BLaER1 treated with 17β-estradiol and CSF1 and Interleukin-3, amounts not matched to agents 10 nM and 100 nM (cell line): ENCODE data around the gene TPT1.

Source experiments
- H3K27ac ChIP-seq, 11 experiments: shearing (Covaris generic); formaldehyde crosslinking; 2 replicates each; pipeline ENCODE4 v1.8.1; 2022
- H3K27me3 ChIP-seq, 11 experiments: shearing (Covaris generic); formaldehyde crosslinking; 2 replicates each; pipeline ENCODE4 v1.8.1; 2022
- H3K36me3 ChIP-seq, 11 experiments: shearing (Covaris generic); formaldehyde crosslinking; 2 replicates each; pipeline ENCODE4 v1.8.1; 2022
- H3K4me1 ChIP-seq, 10 experiments: shearing (Covaris generic); formaldehyde crosslinking; 2 replicates each; pipeline ENCODE4 v1.8.1; 2022
- H3K4me2 ChIP-seq, 11 experiments: shearing (Covaris generic); formaldehyde crosslinking; 2 replicates each; pipeline ENCODE4 v1.8.1; 2022
- H3K4me3 ChIP-seq, 10 experiments: shearing (Covaris generic); formaldehyde crosslinking; 2 replicates each; pipeline ENCODE4 v1.8.1; 2022
- H3K9ac ChIP-seq, 11 experiments: shearing (Covaris generic); formaldehyde crosslinking; 2 replicates each; pipeline ENCODE4 v1.8.1; 2022
- H3K9me3 ChIP-seq, 11 experiments: shearing (Covaris generic); formaldehyde crosslinking; replicated peaks in 1 of 11; 2 replicates each; pipeline ENCODE4 v1.8.1; 2022
- H4K20me1 ChIP-seq, 11 experiments: shearing (Covaris generic); formaldehyde crosslinking; 2 replicates each; pipeline ENCODE4 v1.8.1; 2022
- Cebpa-rat ChIP-seq, 11 experiments: shearing (Covaris generic); IDR thresholded peaks; 2 replicates each; pipeline ENCODE4 v1.8.1; 2022

Gene TPT1

GRCh38 chr13:45370922-45371406 lies 30.0 kb upstream of the TPT1 start:
- no peak for TF ChIP-seq Cebpa-rat (IDR thresholded peaks at IDR 0.05)
- H3K27me3 ChIP-seq: no peaks in the 10 kb centered on the region
- no peak overlapping the region for H3K4me3 ChIP-seq
- peaks cover 0 to 16% (median 8%) of the 10 kb centered on the region in 11 experiments; a peak in 14 of 22 replicates for H3K9me3 ChIP-seq
- H3K36me3 ChIP-seq: peaks cover 20 to 39% (median 28%) of the 10 kb centered on the region in 11 experiments; a peak in 21 of 22 replicates
- H3K4me1 ChIP-seq: peaks cover 8 to 34% (median 27%) of the 10 kb centered on the region in 10 experiments
- no peak overlapping the region for H3K4me2 ChIP-seq
- H4K20me1 ChIP-seq: no peaks in the 10 kb centered on the region
- H3K9ac ChIP-seq: no peak overlapping the region
- H3K27ac ChIP-seq: no peak overlapping the region

GRCh38 chr13:45369116-45369515 lies 28.1 kb upstream of the TPT1 start:
- Histone ChIP-seq H3K27me3 (no peaks in the 10 kb centered on the region), H3K4me3 (no peak overlapping the region), H3K4me1 (peaks cover 8 to 34% (median 27%) of the 10 kb centered on the region in 10 experiments), H3K9ac (no peak overlapping the region), H4K20me1 (no peaks in the 10 kb centered on the region), H3K36me3 (peaks cover 27 to 45% (median 34%) of the 10 kb centered on the region in 11 experiments), H3K4me2 (no peak overlapping the region), H3K9me3 (peaks cover under 1 to 22% (median 9%) of the 10 kb centered on the region in 11 experiments; a peak in 18 of 22 replicates), H3K27ac (no peak overlapping the region)
- TF ChIP-seq Cebpa-rat (IDR thresholded peaks at IDR 0.05): no peak

GRCh38 chr13:45368571-45368970 lies 27.6 kb upstream of the TPT1 start:
- H3K9ac ChIP-seq: no peak overlapping the region
- peak overlapping the region in 1 of 11 experiments; percentile 57; a peak in 1 of 22 replicates for H3K27ac ChIP-seq
- H3K27me3 ChIP-seq: no peaks in the 10 kb centered on the region
- peaks cover 8 to 34% (median 27%) of the 10 kb centered on the region in 10 experiments for H3K4me1 ChIP-seq
- H3K4me2 ChIP-seq: peak overlapping the region in 9 of 11 experiments; percentile 12 to 73 (median 51); a peak in 10 of 22 replicates
- H3K4me3 ChIP-seq: no peak overlapping the region
- H4K20me1 ChIP-seq: no peaks in the 10 kb centered on the region
- no peak for TF ChIP-seq Cebpa-rat (IDR thresholded peaks at IDR 0.05)
- peaks cover 6 to 27% (median 14%) of the 10 kb centered on the region in 11 experiments; a peak in 20 of 22 replicates for H3K9me3 ChIP-seq
- peaks cover 30 to 50% (median 38%) of the 10 kb centered on the region in 11 experiments for H3K36me3 ChIP-seq

- H3K27ac ChIP-seq: peak overlapping the region in 6 of 11 experiments; percentile 9 to 57 (median 40); a peak in 9 of 22 replicates
Observed at GRCh38 chr13:45368005-45368404, 27.0 kb upstream of the TPT1 start.

GRCh38 chr13:45367358-45367757 lies 26.4 kb upstream of the TPT1 start:
- Histone ChIP-seq H4K20me1 (no peaks in the 10 kb centered on the region), H3K4me1 (peaks cover 0 to 34% (median 22%) of the 10 kb centered on the region in 10 experiments), H3K27ac (peak overlapping the region in 8 of 11 experiments; percentile 9 to 61 (median 38); a peak in 11 of 22 replicates), H3K36me3 (peaks cover 39 to 60% (median 50%) of the 10 kb centered on the region in 11 experiments), H3K9me3 (peaks cover 15 to 39% (median 26%) of the 10 kb centered on the region in 11 experiments; a peak in 21 of 22 replicates), H3K4me2 (peak overlapping the region; percentile 12 to 73 (median 40); a peak in 19 of 22 replicates), H3K4me3 (no peak overlapping the region), H3K9ac (no peak overlapping the region; a peak in 1 of 22 replicates), H3K27me3 (no peaks in the 10 kb centered on the region)
- TF ChIP-seq Cebpa-rat (IDR thresholded peaks at IDR 0.05): no peak

More at GRCh38 chr13:45368005-45368404, 27.0 kb upstream of the TPT1 start:
- Histone ChIP-seq H3K4me1 (peaks cover 4 to 30% (median 28%) of the 10 kb centered on the region in 10 experiments), H3K27me3 (no peaks in the 10 kb centered on the region), H3K9me3 (peaks cover 11 to 33% (median 20%) of the 10 kb centered on the region in 11 experiments; a peak in 21 of 22 replicates), H3K4me3 (no peak overlapping the region), H3K36me3 (peaks cover 32 to 56% (median 43%) of the 10 kb centered on the region in 11 experiments), H3K4me2 (peak overlapping the region in 10 of 11 experiments; percentile 12 to 73 (median 46); a peak in 16 of 22 replicates), H4K20me1 (no peaks in the 10 kb centered on the region), H3K9ac (no peak overlapping the region)
- TF ChIP-seq Cebpa-rat (IDR thresholded peaks at IDR 0.05): no peak

GRCh38 chr13:45365558-45365885 lies 24.5 kb upstream of the TPT1 start:
- Histone ChIP-seq H4K20me1 (no peaks in the 10 kb centered on the region), H3K4me1 (peaks cover 0 to 42% (median 23%) of the 10 kb centered on the region in 10 experiments), H3K4me2 (no peak overlapping the region), H3K9me3 (peaks cover 16 to 34% (median 23%) of the 10 kb centered on the region in 11 experiments; a peak in 21 of 22 replicates), H3K27me3 (no peaks in the 10 kb centered on the region), H3K27ac (no peak overlapping the region), H3K36me3 (peaks cover 34 to 62% (median 54%) of the 10 kb centered on the region in 11 experiments), H3K9ac (no peak overlapping the region), H3K4me3 (no peak overlapping the region)
- no peak for TF ChIP-seq Cebpa-rat (IDR thresholded peaks at IDR 0.05)

GRCh38 chr13:45364876-45365557 lies 24.0 kb upstream of the TPT1 start:
- Histone ChIP-seq H3K9ac (no peak overlapping the region; a peak in 1 of 22 replicates), H3K4me1 (peaks cover 0 to 42% (median 23%) of the 10 kb centered on the region in 10 experiments), H3K27ac (peak overlapping the region in 1 of 11 experiments; percentile 2; a peak in 1 of 22 replicates), H3K9me3 (peaks cover 16 to 29% (median 22%) of the 10 kb centered on the region in 11 experiments; a peak in 21 of 22 replicates), H3K4me2 (no peak overlapping the region), H3K36me3 (peaks cover 34 to 62% (median 53%) of the 10 kb centered on the region in 11 experiments), H3K4me3 (no peak overlapping the region), H3K27me3 (no peaks in the 10 kb centered on the region), H4K20me1 (no peaks in the 10 kb centered on the region)
- no peak for TF ChIP-seq Cebpa-rat (IDR thresholded peaks at IDR 0.05)

GRCh38 chr13:45362939-45363338 lies 22.0 kb upstream of the TPT1 start:
- peak overlapping the region in 1 of 11 experiments; percentile 29; a peak in 2 of 22 replicates for H3K27ac ChIP-seq
- H3K4me2 ChIP-seq: peak overlapping the region in 1 of 11 experiments; percentile 17; a peak in 1 of 22 replicates
- H3K9ac ChIP-seq: no peak overlapping the region
- no peaks in the 10 kb centered on the region for H3K27me3 ChIP-seq
- no peaks in the 10 kb centered on the region for H4K20me1 ChIP-seq
- TF ChIP-seq Cebpa-rat (IDR thresholded peaks at IDR 0.05): no peak
- peaks cover 34 to 70% (median 56%) of the 10 kb centered on the region in 11 experiments for H3K36me3 ChIP-seq
- peaks cover 0 to 32% (median 14%) of the 10 kb centered on the region in 10 experiments; a peak in 19 of 20 replicates for H3K4me1 ChIP-seq
- peaks cover 16 to 29% (median 22%) of the 10 kb centered on the region in 11 experiments; a peak in 21 of 22 replicates for H3K9me3 ChIP-seq
- no peak overlapping the region for H3K4me3 ChIP-seq
